K562 (cell line): ENCODE results near the gene PUSL1. TPM values are rescaled to one million over a fixed set of nuclear protein-coding genes. Genes with fewer than 3 reads are reported as not detected.

Experiments
- ETV6 ChIP-seq, 3 experiments: fragments of 150-350 bp in 1 of 3; sonication (generic) in 1 of 3; formaldehyde crosslinking in 1 of 3; IDR thresholded peaks; 2 replicates each; pipeline versions ENCODE4 v1.6.1 to v1.8.0; 2014 to 2022; ENCODE audit warnings: borderline replicate concordance in 2 of 3, low read depth in 2 of 3, antibody characterized with exemption in 1 of 3, low read length in 1 of 3, mild to moderate bottlenecking in 1 of 3, missing genetic modification reagents in 1 of 3
- NEUROD1 ChIP-seq: fragments of 150-350 bp; IDR thresholded peaks from 2 replicates; pipeline ENCODE4 v1.6.1; 2014; ENCODE audit warnings: borderline replicate concordance, low read length, low read depth; ENCODE audit not compliant: partially characterized antibody
- NFYB ChIP-seq: IDR thresholded peaks from 2 replicates; pipeline ENCODE4 v1.6.1; 2011; ENCODE audit warnings: mild to moderate bottlenecking, moderate library complexity; ENCODE audit not compliant: insufficient read length; ENCODE audit errors: extremely low read depth
- POLR2A ChIP-seq: fragments of 450-650 bp; conservative IDR thresholded peaks from 2 replicates; pipeline ENCODE4 v1.6.1; 2016
- POLR2AphosphoS5 ChIP-seq: IDR thresholded peaks from 2 replicates; pipeline ENCODE4 v1.6.1; 2011; ENCODE audit warnings: mild to moderate bottlenecking, low read depth, low read length, moderate library complexity; ENCODE audit not compliant: control insufficient read depth, insufficient read depth
- POLR2B ChIP-seq: fragments of 450-650 bp; IDR thresholded peaks from 2 replicates; pipeline ENCODE4 v1.6.1; 2018; ENCODE audit warnings: low read depth; ENCODE audit not compliant: partially characterized antibody
- POLR2G ChIP-seq: fragments of 200-400 bp; formaldehyde crosslinking; IDR thresholded peaks from 2 replicates; pipeline ENCODE4 v1.6.1; 2017; ENCODE audit warnings: low read depth, mild to moderate bottlenecking, antibody characterized with exemption, low read length, moderate library complexity
- SP1 ChIP-seq: sonication (generic); formaldehyde crosslinking; IDR thresholded peaks from 2 replicates; pipeline ENCODE4 v1.8.1; 2022; ENCODE audit warnings: mild to moderate bottlenecking, missing genetic modification reagents
- polyA plus RNA-seq, 8 experiments: library from polyadenylated mRNA; depleted of rRNA in 4 of 8; stranded (reverse) in 5 of 8; unstranded in 3 of 8; fragments of >200 nt; fragmentation: Nextera tagmentation in 2 of 8; fragmentation: Illumina TruSeq in 1 of 8; extraction: Ambion mirVana in 2 of 8; extraction: Trizol in 1 of 8; gene quantifications; 2 replicates each; pipeline versions ENCODE4 v1.2.1 to v1.2.3, GENCODE V29; 2011 to 2014; ENCODE audit warnings: inconsistent platforms in 1 of 8, missing spikeins in 1 of 8
- total RNA-seq, 7 experiments: library from RNA; depleted of rRNA in 6 of 7; stranded (reverse); fragments of >200 nt in 6 of 7; fragmentation: Illumina TruSeq in 2 of 7; extraction: Trizol in 2 of 7; gene quantifications; 2 replicates each; pipeline versions ENCODE4 v1.2.1 to v1.2.3, GENCODE V29; 2011 to 2021; ENCODE audit warnings: low replicate concordance in 1 of 7
- TF ChIP-seq, protein P1 (sequence below): sonication (generic); formaldehyde crosslinking; IDR thresholded peaks from 2 replicates; pipeline ENCODE4 v1.8.0; 2022; ENCODE audit warnings: missing genetic modification reagents, mild to moderate bottlenecking, moderate library complexity, borderline replicate concordance

The PUSL1 gene
- total and polyA plus RNA-seq, 9 of the 15 experiments (the other 6 are each of a cell fraction or from before 2014, with no cell fraction given), result 0.62 to 86.9 (median 13.6) TPM

DNA sequence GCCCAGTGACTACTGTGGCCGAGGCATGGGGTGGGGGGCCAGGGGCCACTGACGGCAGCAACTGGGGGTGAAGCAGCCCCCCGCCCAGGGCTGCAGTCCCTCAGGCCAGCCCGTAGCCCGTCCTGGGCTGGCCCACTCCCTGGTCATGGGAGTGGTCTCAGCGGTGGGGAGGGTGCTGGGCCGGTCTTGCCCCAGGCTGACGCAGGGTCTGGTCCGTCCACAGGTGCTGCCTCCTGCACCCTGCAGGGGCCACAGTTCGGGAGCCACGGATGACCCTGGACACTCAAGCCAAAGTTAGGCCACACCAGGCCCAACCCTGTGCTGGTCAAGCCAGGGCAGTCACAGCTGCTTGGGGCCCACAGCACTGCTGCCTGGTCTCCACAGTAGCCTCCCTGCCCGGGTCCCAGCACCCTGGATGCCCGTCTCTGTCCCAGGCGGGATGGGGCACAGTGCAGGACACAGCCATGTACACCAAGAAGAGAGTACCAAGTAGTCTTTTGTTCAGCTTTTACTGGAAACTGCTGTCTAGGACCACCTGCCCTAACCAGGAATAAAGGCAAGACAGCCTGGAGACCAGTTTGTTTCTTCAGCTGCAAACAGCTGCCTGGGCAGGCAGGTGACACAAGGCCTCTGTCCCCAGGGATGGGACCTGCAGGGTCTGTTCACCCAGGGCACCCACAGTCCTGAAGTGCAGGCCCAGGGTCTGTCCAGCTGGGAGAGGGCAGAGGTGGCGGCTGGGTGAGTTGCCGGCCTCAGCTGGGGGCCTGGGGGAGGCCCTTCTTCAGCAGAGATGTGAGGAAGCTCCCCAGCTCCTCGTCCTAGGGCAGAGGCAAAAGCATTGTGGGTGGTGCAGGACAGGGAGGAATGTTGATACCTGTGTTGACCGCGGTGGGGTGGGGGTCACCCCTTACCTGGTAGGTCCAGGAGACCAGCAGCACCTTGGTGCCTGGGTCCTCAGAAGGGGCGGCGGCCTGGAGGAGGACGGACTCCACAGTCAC lies 3.0 kb downstream of the PUSL1 start (continued):
- TF ChIP-seq, protein P1, sequence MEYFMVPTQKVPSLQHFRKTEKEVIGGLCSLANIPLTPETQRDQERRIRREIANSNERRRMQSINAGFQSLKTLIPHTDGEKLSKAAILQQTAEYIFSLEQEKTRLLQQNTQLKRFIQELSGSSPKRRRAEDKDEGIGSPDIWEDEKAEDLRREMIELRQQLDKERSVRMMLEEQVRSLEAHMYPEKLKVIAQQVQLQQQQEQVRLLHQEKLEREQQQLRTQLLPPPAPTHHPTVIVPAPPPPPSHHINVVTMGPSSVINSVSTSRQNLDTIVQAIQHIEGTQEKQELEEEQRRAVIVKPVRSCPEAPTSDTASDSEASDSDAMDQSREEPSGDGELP (CRISPR knock-in tag), result peak; percentile 45; the same call in 1 of the 2 replicates
- TF ChIP-seq NFYB, result no peak
- peak; percentile 15 for TF ChIP-seq POLR2B
- peak; percentile 30; the same call in 1 of the 2 replicates for TF ChIP-seq SP1
- peak; percentile 68 for TF ChIP-seq POLR2A
- TF ChIP-seq POLR2AphosphoS5, result peak; percentile 27; the same call in 1 of the 2 replicates
- no peak for TF ChIP-seq NEUROD1
- peak; percentile 79 for TF ChIP-seq POLR2G
- TF ChIP-seq ETV6 (IDR thresholded peaks at IDR 0.05; ENCODE audit: borderline replicate concordance in 1 of 2, low read depth in 2 of 2, low read length in 1 of 2), result no peak
- no peak for TF ChIP-seq ETV6 (CRISPR knock-in tag; IDR thresholded peaks at IDR 0.05; ENCODE audit: borderline replicate concordance)
